Measurements from ENCODE around the gene LY6G6D.

Gene LY6G6D

GRCh38 chr6:31750411-31751022 is 35.4 kb downstream of the LY6G6D start:
- DNase-seq: no peak
- in situ Hi-C loops (cut with MboI; ENCODE audit: low pct_unique_long_range_greater_than_20kb, low sequenced_read_pairs): no loop called here

- in situ Hi-C loops (cut with MboI; ENCODE audit: low pct_unique_long_range_greater_than_20kb, low sequenced_read_pairs): no loop called here
- DNase-seq: no peak
These were observed 37.7 kb downstream of the LY6G6D start for GRCh38 chr6:31752739-31753319.

GRCh38 chr6:31758281-31758680 is 43.1 kb downstream of the LY6G6D start:
- in situ Hi-C loops (cut with MboI; ENCODE audit: low pct_unique_long_range_greater_than_20kb, low sequenced_read_pairs): no loop called here
- no peak for DNase-seq

GRCh38 chr6:31760790-31761189 is 45.6 kb downstream of the LY6G6D start:
- in situ Hi-C loops (cut with MboI; ENCODE audit: low pct_unique_long_range_greater_than_20kb, low sequenced_read_pairs): no loop called here
- no peak for DNase-seq

- in situ Hi-C loops (cut with MboI; ENCODE audit: low pct_unique_long_range_greater_than_20kb, low sequenced_read_pairs): no loop called here
- DNase-seq: no peak
These were observed 46.2 kb downstream of the LY6G6D start for GRCh38 chr6:31761343-31761742.

GRCh38 chr6:31762356-31762755 is 47.2 kb downstream of the LY6G6D start, which contains the start of gene SAPCD1:
TSS of gene SAPCD1 (plus strand) at chr6:31762656. CDS start at chr6:31763055, 399 bp downstream.
- in situ Hi-C loops (cut with MboI; ENCODE audit: low pct_unique_long_range_greater_than_20kb, low sequenced_read_pairs): no loop called here
- DNase-seq: no peak

- DNase-seq: no peak
- in situ Hi-C loops (cut with MboI; ENCODE audit: low pct_unique_long_range_greater_than_20kb, low sequenced_read_pairs): no loop called here
These were observed 47.9 kb downstream of the LY6G6D start for GRCh38 chr6:31762878-31763618.

GRCh38 chr6:31763619-31763940 is 48.4 kb downstream of the LY6G6D start:
- in situ Hi-C loops (cut with MboI; ENCODE audit: low pct_unique_long_range_greater_than_20kb, low sequenced_read_pairs): no loop called here
- DNase-seq: no peak

- in situ Hi-C loops (cut with MboI; ENCODE audit: low pct_unique_long_range_greater_than_20kb, low sequenced_read_pairs): no loop called here
- no peak for DNase-seq
These were observed 49.0 kb downstream of the LY6G6D start for GRCh38 chr6:31764198-31764597.

- in situ Hi-C loops (cut with MboI; ENCODE audit: low pct_unique_long_range_greater_than_20kb, low sequenced_read_pairs): no loop called here
These were observed 50.4 kb downstream of the LY6G6D start for GRCh38 chr6:31765559-31765909.

GRCh38 chr6:31765910-31766794 is 51.0 kb downstream of the LY6G6D start:
- in situ Hi-C loops (cut with MboI; ENCODE audit: low pct_unique_long_range_greater_than_20kb, low sequenced_read_pairs): no loop called here
- DNase-seq: no peak

More at GRCh38 chr6:31765559-31765909, 50.4 kb downstream of the LY6G6D start:
- no peak for DNase-seq

- in situ Hi-C loops (cut with MboI; ENCODE audit: low pct_unique_long_range_greater_than_20kb, low sequenced_read_pairs): no loop called here
- DNase-seq: no peak
These were observed 52.0 kb downstream of the LY6G6D start for GRCh38 chr6:31767096-31767645.
